Activated CD4-positive, alpha-beta T cell treated with anti-CD3 and anti-CD28 coated beads for 4 hours (primary cell): ENCODE results near the gene LYST.

Experiments used
- DNase-seq, 2 donors: peaks; one replicate each; pipeline ENCODE4 v3.0.0-alpha.2; 2020

The LYST gene

DNA sequence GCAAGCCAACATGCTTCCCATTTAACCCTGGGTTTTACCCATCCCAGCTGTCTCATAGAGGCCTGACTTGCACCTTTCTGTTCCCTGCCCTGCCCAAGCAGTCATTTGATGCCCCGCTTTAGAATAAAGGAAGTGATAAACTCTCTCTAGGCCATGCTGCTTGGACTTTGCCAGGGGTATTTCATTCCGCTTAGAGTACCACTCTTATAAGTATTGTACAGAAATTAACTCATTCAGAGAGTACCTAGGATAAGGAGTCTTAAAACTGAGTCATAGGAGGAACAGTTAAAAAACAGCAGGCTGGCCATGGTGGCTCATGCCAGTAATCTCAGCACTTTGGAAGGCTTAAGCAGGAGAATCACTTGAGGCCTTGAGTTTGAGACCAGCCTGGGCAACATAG is 21.0 kb upstream of the LYST start:
- DNase-seq: no peak

- DNase-seq: no peak
Measured at GRCh38 chr1:235885655-235886262, 19.1 kb upstream of the LYST start.

DNA sequence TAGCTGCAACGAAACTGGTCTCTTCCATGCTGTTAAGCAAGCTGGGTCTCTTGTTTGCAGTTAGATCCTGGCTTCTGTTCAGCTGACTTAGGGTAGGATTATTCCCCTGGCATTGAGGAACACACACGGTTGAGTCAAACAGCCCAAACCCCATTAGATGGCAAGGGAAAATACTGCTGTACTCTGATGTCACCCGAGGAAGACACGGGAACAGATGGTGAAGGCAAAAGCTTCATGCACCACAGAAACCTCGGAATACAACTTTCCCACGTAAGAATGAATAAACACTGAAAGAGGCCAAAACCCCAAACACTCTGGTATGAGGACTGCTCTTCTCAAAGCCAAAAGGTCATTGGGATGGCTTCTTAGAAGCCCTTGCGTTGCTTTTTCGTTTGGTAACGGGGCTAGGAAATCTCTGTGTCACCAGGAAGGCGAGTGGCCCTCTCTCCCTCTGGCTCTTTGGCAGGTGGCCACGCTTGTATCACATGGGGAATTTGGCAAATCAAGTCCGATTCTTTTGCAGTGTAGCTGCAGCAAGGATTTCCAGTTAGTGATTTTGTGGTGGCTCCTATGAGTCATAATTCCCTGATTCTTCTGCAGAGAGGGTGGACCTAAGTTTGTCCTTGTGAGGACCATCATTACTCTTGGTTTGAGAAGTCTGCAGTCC is 16.7 kb upstream of the LYST start:
- no peak for DNase-seq

DNA sequence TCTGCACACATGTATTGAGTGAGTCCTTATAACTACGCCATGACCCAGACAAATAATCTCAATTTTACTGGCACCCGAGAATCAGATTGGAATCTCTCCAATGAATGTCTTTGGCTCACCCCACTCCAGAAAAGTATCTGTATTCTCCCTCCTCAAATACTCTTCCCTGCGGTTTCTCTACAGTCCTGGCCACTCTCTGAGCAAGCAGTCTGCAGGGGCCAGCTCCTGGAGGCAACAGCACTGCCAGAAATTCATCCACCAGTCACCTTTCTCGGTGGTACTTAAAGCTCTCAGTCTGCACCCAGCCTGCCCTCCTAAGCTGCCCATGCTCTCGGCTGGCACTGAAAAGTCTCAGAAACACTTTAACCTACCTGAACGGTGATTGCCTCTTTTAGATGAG is 16.1 kb upstream of the LYST start:
- DNase-seq: no peak

GRCh38 chr1:235881930-235882700 is 15.4 kb upstream of the LYST start:
- DNase-seq: no peak

DNA sequence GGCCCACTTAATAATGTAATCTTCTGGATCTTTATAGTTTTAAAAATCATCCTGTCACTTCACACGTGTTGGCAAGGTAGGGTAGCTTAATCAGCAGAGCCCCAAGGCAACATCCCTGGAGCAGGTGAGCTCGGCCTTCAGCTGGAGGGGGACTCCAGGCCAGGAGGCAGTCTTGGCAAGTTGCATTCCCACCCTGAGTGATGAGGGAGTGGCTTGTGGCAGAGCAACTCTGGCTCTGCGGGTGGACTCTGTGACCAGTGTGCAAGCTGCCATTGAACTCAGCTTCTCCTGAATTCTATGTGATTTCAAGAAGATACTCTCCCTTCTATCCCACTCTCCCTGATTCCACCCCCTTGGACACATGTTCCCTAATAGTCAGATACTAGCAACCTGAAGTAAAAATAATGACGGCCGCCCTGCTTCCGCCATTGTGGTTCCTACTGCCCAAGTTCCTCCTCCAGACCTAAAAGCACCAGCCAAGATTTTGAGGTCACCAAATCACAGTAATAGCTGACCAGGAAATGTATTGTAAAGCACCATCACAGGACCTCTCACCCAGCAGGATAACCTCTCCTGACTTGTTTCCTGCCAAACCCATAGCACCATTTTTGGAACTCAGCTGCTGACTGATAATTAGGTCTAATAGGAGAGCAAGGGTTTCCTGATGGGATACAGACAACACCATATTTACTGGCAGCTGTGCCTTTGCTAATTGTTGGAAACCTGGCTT is 11.5 kb upstream of the LYST start:
- no peak for DNase-seq

GRCh38 chr1:235876402-235876841 is 9.7 kb upstream of the LYST start:
- DNase-seq: no peak

GRCh38 chr1:235875036-235875597 is 8.4 kb upstream of the LYST start:
- DNase-seq: no peak

DNA sequence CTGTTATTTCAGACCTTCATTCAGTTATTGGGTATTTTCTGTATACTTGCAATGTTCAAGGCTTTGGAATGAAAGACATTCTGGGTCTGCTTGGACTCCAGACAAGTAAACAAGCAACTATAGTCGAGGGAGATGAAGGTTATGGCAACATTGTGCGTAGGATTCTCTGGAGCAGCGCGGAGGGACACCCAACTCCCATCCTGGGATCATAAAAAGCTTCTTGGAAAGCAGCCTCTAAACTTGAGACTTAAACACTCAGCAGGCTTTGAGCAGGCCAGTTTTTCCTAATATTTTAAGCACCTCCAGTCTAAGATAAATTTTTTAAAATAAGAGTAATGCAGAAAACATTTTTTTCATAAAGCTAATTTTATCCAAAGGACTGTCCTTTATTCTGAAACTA is 7.6 kb upstream of the LYST start:
- DNase-seq: no peak

GRCh38 chr1:235873571-235873970 is 6.9 kb upstream of the LYST start:
- no peak for DNase-seq

DNA sequence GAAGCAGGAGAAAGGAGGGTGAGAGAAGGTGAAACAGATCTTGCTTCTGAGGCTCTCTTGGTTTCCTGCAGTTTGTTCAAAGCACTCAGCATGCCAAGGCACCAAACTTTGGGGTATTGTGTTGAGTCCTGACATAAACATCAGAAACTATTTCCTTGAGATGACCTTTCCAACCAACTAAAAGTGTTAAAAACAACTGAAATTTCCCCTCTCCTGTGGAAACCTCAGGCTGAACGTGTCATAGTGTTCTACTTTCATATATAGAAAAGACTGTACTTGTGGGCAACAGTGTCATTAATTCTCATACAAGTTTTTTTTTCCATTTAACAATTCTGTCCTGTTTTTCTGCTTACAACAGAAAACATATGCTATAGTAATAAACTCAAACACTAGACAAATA is 6.3 kb upstream of the LYST start:
- no peak for DNase-seq

- DNase-seq: no peak
Measured at GRCh38 chr1:235872270-235872669, 5.6 kb upstream of the LYST start.

GRCh38 chr1:235867903-235868469 is 1.3 kb upstream of the LYST start:
- DNase-seq: peak; percentile 28 to 41

DNA sequence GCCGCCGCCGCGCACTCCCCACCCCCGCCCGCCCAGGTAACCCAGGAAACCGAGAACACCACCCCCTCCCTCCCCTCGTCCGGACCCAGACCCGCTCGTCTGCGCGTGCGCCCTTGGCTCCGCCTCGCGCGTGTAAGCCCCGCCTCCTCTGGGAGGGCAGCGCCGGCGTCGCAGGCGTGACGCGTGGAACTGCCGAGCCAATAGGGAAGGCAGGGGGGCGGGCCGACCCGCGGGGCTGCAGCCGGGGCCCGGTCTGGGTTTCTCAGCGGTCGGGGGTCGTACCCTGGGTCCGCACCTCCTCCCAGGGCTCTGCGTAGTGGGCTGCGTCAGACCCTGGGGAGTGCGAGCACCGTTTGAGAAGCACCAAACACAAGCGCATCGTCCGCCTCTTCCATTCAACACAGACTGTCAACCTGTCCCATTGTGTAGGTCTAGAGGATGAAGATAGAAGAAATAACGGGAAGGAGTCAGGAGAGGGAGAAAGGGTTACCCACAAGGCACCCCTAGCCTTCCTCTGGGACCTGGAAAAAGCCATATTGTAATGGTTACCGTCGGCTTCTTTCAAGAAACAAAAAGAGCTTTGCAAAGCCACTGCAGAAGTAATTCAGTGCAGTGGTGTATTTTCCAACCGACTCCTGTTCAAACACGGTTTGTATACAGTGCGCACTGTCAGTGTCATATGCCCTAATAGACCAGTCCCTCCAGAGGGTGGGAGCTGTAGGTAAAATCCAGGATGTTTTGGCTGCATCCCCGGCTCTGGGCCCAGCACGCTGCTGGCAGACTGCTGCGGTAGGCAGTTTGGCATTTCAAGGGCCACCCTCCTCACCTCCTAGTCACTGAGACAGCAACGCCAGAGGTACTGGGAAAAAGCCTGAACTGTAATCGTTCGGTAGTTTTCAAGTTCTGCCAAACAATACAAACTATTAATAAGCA is 473 bp upstream of the LYST start:
- peak; percentile 96 to 97 for DNase-seq

DNA sequence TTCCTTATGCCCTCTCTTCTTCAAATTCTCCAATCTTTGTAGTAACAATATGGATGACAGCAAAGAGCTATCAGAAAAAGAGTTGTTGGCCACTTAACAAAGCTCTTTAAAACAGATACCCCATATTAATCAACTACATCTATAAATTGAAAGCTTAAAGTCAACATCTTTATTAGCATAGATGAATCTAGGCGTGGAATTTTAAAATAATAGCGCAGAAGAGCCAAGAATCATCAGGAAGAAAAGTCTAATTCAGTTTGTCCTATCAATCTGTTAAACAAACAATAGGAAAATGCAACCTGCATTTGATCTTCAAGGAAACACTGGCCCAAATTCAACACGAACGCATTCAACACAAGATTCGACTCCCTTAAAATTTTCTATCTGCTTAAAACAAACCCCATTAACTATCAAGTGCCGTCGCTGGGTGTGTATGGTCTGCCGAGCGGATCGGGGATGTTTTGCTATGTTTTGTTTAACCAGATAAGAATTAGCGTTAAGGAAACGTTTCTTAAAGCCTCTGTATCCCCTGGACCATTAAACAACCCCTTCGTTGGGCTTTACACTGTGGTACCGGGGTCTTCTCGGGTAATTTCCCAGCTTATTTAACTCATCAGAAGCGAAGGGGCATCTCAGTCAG is 1.0 kb downstream of the LYST start:
- DNase-seq: no peak

DNA sequence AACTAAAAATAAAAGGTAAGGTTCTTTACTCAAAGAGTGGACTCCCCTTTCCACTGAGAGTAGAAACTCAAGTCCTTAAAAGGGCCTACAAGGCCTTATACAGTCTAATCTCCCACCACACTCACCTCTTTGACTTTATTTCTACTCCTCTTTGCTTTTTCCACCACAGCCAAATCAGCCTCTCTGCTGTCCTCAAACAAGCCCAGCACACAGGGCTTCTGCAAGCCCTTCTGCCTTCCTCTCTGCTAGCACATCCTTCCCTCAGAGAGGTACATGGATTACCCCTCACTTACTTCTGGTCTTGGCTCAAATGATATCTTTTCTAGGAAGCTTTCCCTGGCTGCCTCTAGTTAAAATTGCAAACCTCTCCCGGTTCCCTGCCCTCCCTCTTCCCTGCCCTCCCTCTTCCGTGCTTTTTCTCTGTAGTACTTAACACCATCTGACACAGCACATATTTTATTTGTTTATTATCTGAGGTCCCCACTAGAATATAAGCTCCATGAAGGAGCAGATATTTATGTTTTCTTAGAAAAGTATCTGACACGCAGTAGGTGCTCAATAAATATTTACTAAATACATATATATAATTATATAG is 1.7 kb downstream of the LYST start:
- no peak for DNase-seq

- DNase-seq: no peak
Measured at GRCh38 chr1:235864469-235864868, 2.2 kb downstream of the LYST start.

DNA sequence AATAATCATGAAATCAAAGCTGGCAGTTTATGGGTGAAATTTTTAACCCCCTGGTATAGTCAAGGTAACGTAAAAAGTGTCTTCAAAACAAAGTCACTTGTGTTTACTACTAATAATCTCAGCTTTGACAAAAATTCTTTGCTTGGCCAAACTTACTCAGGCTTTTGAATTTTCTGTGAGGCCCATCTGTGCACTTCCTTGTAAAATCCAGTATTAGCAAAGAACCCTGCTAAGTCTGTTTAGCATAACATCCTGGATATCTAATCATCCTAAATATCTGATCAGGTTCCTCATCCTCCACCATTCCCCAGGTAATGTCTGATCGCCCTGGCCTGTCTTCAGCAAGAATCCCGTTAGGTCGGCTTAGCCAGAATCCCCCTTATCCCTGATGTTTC is 3.0 kb downstream of the LYST start:
- DNase-seq: no peak

- no peak for DNase-seq
Measured at GRCh38 chr1:235861857-235862256, 4.8 kb downstream of the LYST start.

DNA sequence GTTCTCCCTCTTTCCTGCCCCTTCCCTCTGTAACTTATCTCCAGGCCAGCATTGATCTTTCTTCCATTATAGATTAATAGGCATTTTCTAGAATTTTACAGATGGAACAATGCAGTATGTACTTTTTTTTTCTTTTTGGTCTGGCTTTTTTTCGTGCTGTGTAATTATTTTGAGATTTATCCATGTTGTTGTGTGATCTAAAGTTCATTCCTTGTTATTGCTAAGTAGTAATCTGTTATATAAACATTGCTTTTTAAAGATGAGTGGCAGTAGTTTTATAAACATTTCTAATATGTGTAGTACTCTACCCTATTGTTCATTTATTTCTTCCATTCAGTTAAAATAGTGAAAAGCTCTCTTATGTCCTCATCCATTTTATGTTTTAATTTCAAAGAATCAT is 5.9 kb downstream of the LYST start:
- no peak for DNase-seq

DNA sequence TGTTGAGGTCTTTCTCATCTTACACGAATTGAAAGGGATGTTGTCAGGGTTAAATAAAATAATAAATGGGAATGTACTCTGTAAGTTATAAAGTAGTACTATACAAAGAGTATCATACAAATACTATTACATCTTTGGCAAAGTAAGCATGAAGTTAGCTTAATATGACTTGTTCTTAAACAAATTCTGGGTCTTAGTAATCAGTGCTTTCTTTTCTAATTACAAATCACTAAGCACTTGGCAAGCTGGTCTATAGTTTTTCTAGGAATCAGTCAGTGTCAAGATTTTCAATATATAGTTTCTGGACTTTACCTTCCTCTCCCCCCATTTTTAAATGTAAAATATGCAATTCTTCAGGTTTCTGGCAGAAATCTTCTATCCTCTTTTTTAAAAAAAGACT is 6.9 kb downstream of the LYST start:
- DNase-seq: no peak
